Measurements from ENCODE around the gene CIT. TPM values are rescaled to one million over a fixed set of nuclear protein-coding genes. Genes with fewer than 3 reads are reported as not detected.
A peak's percentile ranks its signal among the peaks of the same experiment; 100 is the strongest.

CIT gene
- total RNA-seq, 1 experiment from 2014 or later = 34.4 TPM

DNA sequence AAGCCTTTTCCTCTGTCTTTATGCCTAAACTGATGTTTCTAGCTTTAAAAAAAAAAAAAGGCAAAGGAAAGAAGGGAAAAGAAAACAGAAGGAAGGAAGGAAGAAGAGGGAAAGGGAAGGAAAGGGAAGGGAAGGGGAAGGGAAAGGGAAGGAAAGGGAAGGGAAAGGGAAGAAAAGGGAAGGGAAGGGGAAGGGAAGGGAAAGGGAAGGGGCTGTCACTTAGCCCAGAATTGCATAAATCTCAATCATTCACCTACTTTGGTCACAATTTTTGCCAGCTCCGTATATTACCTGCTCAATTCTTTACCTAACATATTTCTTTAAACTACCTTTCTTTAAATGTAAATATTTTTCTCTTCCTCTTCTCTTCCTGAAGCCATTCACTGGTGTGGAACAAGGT lies 26.8 kb downstream of the CIT start:
- no peak for DNase-seq (ENCODE audit: low spot score)

DNA sequence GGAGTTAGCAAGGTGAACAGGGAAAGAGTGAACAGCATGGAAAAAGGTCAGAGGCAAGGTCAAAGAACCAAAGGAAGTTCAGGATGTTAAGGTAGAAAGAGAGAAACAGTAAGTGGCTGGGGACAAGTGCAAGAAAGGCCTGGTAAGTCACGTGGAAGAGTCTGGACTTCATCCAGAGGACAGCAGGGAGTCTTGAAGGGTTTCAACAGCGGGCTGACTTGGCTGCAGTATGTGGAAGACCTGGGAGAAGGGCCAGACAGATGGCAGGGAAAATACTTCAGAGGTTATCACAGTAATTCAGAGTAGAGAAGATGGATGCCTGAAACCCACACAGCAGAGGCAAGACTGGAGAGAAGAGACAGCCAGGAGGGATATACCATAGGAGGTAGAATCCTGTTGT lies 34.0 kb downstream of the CIT start:
- DNase-seq (ENCODE audit: low spot score) = peak; percentile 68

DNA sequence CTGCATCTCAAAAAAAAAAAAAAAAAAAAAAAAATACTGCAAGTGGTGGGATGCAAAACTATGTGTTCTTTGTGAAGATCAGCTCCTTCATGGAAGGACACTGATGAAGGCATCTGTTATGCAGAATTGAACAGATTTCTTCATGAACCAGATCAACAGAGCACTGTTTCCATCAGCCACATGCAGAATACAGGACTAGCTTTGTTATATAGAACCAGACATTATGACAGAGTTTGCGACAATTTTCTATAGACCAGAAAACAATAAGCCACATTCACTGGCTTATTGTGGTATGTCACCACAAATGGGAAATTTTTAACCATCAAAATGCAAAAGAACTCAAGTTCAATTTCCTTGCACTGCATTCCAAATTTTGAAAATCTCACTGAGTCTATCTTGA lies 34.7 kb downstream of the CIT start:
- DNase-seq (ENCODE audit: low spot score) = no peak

DNA sequence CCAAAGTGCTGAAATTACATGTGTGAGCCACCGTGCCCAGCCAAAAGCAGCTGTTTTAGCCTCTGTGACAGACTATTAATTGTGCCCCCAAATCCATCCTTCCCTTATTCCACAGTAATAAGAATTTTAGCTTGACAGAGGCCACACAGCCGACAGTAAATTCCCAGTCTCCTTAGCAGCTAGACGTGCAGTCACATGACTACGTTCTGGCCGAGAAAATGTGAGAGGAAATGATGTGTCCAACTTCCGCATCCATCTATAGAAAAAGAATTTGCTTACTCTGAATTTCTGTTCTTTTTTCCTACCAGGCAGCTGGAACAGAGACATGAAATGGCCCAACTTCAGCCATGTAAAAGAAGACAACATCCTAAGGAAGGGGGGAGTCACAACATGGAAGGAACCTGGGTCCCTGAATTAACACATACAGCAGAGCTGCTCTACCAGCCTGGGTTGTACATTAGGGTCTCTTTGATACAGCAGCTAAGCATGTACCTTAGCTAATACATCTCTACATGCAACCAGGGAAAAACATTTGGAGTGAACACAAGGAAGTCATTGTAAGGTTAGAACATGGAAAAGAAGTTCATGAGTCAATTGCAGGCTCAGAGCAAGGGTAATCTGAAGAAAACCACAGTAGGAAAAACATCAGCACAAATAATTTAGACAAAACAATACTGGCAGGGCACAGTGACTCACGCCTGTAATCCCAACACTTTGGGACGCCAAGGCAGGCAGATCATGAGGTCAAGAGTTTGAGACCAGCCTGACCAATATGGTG lies 35.5 kb downstream of the CIT start:
- no peak for DNase-seq (ENCODE audit: low spot score)

DNA sequence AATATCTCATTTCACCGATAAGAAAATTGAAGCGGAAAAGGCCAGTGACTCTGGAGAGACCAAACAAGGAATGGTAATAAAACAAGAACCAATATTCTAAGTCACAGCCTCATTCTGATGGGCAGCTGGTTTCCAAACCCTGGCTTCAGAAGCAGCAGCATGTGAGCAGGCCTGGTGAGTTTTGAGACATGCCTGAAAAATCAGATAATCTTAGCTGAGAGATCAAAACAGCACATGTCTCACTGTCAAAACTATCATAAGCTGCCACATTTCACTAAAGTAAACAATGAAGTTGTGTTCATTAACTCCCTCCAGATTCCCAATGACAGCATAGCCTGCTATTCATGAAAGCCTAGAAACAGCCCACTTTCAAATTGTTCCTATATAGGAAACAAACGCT lies 36.5 kb downstream of the CIT start:
- no peak for DNase-seq (ENCODE audit: low spot score)

DNA sequence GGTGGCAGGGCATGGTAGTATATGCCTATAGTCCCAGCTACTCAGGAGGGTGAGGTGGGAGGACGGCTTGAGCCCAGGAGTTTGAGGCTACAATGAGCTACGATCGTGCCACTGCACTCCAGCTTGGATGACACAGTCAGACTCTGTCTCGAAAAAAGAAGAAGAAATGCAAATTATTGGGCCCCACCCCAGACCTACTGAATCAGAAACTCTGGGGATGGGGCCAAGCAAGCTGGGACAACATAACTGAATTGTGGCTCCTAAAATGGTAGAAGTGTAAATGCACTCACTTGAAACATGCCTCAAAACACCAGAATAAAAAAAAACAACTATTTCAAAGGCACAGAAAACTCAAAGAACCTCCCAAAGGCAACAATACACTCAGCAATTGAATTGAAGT lies 37.0 kb downstream of the CIT start:
- no peak for DNase-seq (ENCODE audit: low spot score)

DNA sequence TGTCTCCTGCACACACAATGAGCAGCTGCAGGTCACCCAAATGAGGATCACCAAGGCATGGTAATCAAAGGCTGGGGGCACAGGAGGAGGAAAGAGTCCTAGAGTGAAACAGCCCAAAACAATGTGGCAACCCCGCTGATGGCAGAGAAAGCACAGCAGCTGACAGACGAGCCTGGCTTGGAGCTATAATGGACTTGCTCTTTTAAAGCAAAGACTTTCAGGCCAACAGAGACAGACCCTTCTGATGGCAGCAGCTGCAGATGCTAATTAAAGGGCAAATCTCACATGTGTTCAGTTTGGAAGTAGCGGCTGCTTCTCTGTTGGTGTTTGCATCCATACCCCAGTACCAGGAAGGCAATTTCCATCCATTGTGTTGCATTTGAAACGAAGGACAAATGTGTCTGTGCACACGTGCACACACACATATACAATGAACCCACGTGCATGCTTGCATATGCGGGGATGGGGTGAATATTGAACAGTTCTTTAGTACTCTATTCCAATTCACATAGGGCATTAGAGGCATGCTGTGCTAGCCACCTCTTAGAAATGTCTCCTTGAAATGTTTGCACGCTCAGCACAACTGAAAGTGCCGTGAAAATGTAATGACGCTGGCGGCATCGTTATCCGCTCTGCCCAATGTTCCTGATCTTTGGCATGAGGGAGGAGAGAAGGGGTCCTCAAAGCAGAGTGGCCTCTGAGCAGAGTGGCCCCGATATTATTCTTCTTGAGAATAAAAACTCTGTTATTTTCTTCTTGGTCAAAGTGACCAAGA lies 38.1 kb downstream of the CIT start:
- DNase-seq (ENCODE audit: low spot score) = no peak

DNA sequence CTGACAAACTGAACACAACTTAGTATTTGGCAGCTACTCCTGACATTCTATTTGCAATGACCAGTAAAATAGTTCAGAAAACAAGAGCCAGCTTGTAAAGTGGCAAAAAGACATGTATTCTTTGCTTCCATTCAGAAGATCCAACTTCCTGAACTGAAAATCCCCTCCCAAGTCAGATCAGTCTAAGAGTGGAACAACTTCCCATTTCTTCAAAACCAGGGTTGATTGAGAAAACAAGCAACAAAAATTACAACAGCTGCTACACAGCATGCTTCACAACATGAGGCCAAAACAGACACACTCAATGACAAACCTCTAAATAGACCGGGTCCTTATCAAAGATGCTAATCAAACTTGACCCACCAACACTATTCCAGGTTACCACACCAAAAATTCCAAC lies 40.3 kb downstream of the CIT start:
- no peak for DNase-seq (ENCODE audit: low spot score)

DNA sequence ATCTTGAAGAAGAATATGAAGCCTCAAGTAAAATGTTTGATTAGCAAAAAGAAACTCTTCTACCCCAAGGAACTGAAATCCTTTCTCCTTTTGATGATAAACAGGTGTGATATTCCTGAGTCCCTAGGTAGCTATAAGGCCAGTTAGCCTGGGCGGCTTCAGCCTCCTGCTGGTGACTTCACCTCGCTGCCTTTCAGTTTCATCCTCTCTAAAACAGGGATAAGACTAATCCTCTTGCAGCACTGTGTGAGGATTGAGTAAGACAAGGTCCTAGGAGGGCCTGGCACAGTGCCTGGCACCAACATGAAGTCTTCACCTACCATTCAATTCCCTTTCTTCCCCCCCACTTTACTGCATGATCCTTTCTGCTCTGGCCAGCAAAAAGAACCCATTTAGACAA lies 42.1 kb downstream of the CIT start:
- DNase-seq (ENCODE audit: low spot score) = no peak

DNA sequence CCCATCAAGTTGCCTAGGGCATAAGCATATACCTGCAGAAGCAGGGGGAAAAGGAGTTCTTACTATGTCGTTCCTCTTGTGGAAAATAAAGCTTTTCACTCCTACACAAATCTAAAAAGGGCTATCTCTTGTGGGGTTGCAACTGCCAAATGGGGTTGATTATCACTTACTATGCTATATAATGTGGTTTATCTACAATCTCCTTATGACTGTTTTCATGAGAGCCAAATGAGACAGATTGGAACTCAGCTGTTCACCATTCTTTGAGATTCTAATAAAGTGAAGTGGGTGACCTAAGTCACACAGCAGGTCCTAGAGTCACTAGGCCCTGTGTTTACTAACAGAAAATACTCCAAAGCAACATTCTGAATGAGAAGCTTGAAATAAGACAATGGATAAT lies 47.7 kb downstream of the CIT start:
- DNase-seq (ENCODE audit: low spot score) = no peak

DNA sequence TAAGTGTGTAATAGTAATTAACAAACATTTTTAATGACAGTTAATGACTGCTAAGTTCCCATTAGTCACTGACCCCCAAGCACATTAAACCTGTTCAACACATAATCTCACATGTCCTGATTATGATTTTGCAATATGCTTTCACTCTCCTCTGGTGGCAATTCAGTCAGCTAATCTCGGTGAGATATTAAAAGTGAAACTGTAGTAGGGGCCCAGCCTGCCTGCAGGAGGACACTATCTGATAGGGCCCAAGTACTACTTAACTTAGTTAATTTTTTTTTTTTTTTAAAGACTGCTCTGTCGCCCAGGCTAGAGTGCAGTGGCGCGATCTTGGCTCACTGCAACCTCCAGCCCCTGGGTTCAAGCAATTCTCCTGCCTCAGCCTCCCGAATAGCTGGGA lies 48.8 kb downstream of the CIT start:
- no peak for DNase-seq (ENCODE audit: low spot score)

DNA sequence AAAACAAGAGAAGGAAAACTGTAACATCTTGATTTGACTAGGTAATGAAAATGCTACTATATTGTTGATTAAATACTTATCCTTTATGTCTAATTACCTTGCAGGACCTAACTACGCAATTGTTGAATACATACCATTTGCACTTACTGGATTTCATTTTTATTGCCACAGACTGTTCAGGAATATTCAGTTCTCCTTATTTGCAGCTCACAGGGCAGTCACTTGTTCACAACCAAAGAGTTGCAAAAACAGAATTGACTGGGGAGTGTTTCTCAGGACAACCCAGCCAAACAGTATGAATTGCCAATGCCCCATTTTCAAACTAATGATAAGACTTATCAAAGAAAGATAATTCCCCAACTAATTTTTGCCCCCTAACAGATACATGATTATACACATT lies 49.4 kb downstream of the CIT start:
- no peak for DNase-seq (ENCODE audit: low spot score)

DNA sequence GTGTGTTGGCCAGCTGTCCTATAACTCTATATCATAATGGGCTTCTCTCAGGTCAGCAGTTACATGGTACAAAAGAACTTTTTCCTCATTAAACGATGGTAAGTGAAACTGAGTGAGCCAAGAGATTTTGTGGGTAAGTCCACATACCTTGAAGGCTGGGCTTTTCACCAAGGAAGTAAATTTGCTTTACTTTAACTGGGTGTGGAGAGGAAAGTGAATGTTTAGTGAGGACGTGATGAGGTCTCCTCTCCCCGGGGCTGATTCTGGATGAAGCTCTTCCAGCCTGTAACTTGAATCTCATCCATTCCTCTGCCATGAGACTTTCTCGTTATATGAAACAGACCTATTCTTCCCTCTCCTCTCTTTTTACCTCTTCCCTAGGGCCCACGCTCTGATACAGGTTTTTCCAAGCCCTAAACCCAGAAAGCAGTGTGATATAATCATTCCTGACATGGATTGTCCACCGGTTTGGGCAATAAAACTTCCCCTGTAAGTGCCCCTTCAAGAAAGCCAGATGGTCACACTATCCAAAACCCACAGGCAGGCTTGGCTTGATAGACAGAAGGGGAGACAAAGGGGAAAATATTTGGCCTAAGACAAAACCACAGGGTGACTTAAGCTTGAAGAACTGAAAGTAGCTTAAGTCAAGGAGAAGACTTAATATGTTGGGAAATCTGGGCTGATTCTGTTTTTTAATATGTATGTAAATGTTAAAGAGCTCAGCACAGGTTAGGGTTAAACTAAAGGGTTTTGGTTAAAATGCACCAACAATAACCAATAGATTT lies 50.3 kb downstream of the CIT start:
- no peak for DNase-seq (ENCODE audit: low spot score)

DNA sequence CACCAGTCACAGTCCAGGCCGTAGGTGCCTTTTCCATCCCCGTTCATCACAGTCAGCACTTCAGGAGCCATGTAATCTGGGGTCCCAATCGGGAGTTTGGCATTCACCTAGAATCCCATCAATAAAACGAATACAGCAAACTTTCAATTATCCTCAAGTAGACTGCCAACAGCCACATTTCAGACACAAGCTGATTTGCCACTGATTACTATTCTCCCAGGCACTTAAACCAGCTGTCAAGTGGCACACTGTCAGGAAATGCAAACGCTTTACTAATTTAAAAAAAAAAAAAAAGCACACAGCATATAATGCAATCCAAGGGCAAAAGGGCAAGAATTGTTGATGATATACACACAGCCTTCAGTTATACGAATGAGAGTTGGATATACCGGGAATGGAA lies 51.9 kb downstream of the CIT start:
- no peak for DNase-seq (ENCODE audit: low spot score)

DNA sequence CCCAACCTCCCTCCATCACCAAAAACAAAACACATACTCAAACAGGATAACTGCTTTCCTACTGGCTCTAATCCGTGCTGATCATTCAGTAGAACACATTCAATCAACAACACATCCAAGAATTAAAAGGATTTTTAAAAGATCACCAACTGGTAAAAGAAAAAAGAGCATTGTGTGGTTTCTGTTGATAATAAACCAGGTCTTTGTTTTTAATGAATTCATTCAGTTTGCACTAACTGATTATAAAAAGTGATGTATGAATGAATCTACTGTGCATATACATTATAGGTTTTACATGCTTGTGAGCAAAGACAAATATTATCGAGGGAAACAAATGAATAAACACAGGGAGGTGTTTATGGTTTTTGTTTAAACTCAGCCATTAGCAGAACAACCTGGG lies 55.1 kb downstream of the CIT start:
- DNase-seq (ENCODE audit: low spot score) = no peak

DNA sequence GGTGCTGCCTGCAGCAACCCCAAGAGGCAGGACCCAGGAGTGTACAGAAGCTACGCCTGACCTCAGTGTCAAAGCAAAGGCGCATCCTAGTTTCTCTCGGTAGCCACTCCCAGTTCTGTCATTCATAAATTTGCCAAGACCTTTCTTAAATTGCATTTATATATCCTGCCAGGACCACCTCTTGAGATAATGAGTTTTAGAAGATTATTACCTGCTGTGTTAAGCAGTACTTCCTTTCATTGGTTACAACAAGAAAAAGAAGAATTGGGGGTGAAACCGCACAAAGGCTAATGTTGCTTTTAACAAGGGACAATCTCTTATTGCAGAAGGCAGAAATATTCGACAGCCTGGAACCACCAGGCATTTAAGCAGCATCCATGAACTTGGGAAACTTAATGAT lies 57.8 kb downstream of the CIT start:
- no peak for DNase-seq (ENCODE audit: low spot score)

DNA sequence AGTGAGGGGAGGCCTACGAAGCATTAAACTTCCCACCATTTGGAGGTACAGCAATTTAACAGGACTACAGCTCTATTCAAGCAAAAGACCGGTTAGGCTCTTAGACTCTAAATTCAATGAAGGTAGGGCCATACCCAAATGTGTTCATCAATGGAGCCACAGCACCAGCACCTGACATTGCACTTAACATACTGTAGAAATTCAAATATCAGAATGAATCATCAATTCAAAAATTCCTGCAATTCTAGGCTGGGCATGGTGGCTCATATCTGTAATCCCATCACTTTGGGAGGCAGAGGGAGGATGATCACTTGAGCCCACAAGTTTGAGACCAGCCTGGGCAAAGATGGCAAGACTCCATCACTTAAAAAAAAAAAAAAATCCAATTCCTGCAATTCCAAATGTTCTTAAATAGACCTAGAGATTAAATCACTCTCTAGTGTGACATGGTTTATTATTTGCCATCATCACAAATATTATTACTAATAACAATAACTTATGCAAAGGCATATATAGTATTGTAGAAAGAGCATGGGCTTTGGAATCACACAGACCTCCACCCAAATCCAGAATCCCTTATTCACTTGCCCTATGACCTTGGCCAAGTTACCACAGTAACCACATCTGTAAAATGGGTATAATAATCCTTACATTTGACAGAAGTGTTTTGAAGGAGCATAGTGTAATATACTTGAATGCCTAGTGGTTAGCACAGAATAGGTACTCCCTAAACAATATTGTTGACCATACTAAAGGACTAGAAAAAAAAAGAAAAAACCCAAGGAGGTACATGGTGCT lies 59.4 kb downstream of the CIT start:
- no peak for DNase-seq (ENCODE audit: low spot score)

DNA sequence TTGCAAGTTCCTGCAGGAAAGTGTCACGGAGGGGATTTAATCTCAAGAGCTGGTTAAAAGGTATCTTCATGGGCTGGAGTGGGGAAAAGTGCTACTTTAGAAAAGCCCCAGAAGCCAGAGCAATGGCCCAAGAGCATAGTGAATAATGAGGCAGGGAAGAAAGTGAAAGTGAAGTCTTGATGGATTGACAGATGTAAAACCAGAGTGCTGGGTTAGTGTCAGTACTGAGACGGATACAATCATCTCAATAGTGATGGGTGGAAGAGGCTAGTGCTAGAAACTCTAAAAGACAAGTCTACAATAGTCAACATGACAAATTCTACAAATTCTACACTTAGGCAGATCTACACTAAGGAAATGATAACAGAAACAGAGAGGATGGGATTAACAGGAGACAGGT lies 68.1 kb downstream of the CIT start:
- DNase-seq (ENCODE audit: low spot score) = no peak

DNA sequence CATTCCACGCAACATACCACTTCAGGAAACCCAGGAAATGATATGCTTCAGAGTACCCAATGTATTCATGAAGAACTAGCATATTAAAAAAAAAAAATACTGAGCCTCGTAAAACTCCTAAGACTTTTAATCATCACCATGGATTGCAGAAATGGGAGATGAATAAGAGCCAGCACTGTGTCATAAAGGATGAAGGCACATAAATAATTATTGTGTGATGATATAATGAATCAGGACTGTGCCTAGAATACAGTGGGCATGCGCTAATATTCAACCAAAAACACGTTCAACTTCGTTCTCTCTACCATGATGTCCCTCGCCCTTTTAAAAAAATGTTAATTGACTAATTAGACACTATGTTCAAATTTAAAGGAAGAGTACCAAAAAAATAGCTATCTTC lies 68.7 kb downstream of the CIT start:
- no peak for DNase-seq (ENCODE audit: low spot score)

DNA sequence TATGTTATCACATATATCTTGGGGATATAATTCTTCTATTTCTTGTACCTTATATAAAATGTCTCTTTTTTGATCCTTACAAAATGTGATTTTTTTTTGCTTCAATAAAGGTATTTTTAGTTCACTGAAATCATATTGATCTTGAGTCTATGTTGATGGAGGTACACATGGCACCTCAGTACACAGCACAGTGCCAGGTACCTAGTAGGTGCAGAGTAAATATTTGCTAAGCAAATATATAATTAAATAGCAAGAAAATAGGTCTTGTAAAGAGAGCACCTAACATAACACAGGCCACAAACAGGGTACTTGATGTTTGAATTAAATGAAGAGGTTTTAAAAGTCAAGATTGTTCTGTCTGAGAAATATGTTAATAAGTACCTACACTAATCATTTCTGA lies 69.7 kb downstream of the CIT start:
- no peak for DNase-seq (ENCODE audit: low spot score)

DNA sequence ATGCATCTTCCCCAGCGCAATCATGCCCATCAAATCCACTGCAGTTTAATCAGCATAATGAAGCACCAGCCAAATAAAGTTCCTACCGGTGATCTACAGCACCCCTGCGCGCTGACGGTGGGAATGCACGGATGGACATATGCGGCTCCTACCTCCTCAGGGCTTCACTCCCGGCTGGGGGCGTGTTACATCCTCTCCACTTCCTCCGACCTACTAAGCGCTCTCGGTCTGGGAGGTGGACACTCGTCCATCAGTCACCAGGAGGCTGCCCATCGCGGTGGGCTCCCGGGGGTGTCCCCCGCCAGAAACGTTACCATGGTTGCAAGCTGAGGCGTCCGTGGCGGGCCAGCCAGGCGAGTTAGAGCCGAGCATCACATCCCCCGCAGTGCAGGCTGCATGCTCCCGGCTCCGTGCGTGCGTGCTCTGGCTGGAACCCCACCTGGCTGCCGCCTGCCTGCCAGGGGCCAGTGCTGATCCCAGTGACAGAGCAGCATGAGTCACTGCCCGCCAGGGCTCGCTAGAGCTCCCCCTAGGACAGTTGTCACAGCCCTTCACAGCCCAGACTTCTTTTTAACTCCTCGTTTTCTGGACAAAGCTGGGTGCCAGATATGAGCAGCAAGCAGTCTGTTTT lies 73.0 kb downstream of the CIT start:
- peak; percentile 64 for DNase-seq (ENCODE audit: low spot score)
